GM12878 (cell line): ENCODE measurements around the gene RAE1. TPM values are rescaled to one million over a fixed set of nuclear protein-coding genes. Genes with fewer than 3 reads are reported as not detected.

ENCODE experiments used
- ASH2L ChIP-seq: fragments of 300-600, 200-600 bp; sonication (generic); IDR thresholded peaks from 2 replicates; pipeline ENCODE4 v1.6.1; 2017; ENCODE audit warnings: low read depth, mild to moderate bottlenecking, borderline replicate concordance
- ATF7 ChIP-seq: fragments of 450-650 bp; IDR thresholded peaks from 2 replicates; pipeline ENCODE4 v1.6.1; 2016; ENCODE audit warnings: low read depth, mild to moderate bottlenecking
- BMI1 ChIP-seq: fragments of 450-650 bp; IDR thresholded peaks from 2 replicates; pipeline ENCODE4 v1.6.1; 2016; ENCODE audit warnings: mild to moderate bottlenecking, moderate library complexity, borderline replicate concordance
- CBFB ChIP-seq: IDR thresholded peaks from 2 replicates; pipeline ENCODE4 v1.6.1; 2016; ENCODE audit warnings: antibody characterized with exemption, low read depth
- CHD2 ChIP-seq: IDR thresholded peaks from 2 replicates; pipeline ENCODE4 v1.6.1; 2011; ENCODE audit warnings: low read depth, low read length, improper control_type of control experiment, borderline replicate concordance
- EED ChIP-seq: sonication (generic); IDR thresholded peaks from 2 replicates; pipeline ENCODE4 v1.6.1; 2016; ENCODE audit warnings: antibody characterized with exemption, low read depth
- EP300 ChIP-seq, 2 experiments: fragments of 150-350 bp in 1 of 2; IDR thresholded peaks; 2 replicates each; pipeline ENCODE4 v1.6.1; 2011 to 2012; ENCODE audit warnings: low read depth in 2 of 2, low read length in 2 of 2, borderline replicate concordance in 1 of 2, improper control_type of control experiment in 1 of 2, inconsistent platforms in 1 of 2; ENCODE audit not compliant: control insufficient read depth in 1 of 2
- FOXM1 ChIP-seq: IDR thresholded peaks from 2 replicates; pipeline ENCODE4 v1.6.1; 2012; ENCODE audit warnings: low read depth, mild to moderate bottlenecking, inconsistent platforms, low read length, moderate library complexity
- GABPA ChIP-seq: IDR thresholded peaks from 2 replicates; pipeline ENCODE4 v1.6.1; 2014; ENCODE audit warnings: antibody characterized with exemption, low read depth, mild to moderate bottlenecking, inconsistent platforms
- JUNB ChIP-seq: IDR thresholded peaks from 2 replicates; pipeline ENCODE4 v1.6.1; 2016; ENCODE audit warnings: antibody characterized with exemption, mild to moderate bottlenecking
- JUND ChIP-seq: IDR thresholded peaks from 2 replicates; pipeline ENCODE4 v1.6.1; 2012; ENCODE audit warnings: low read depth, mild to moderate bottlenecking, low read length, improper control_type of control experiment, moderate library complexity
- MXI1 ChIP-seq: fragments of 150-350 bp; IDR thresholded peaks from 2 replicates; pipeline ENCODE4 v1.6.1; 2011; ENCODE audit warnings: low read depth, mild to moderate bottlenecking, inconsistent platforms, low read length, improper control_type of control experiment
- NR2C1 ChIP-seq: fragments of 450-650 bp; IDR thresholded peaks from 2 replicates; pipeline ENCODE4 v1.6.1; 2017; ENCODE audit warnings: antibody characterized with exemption, mild to moderate bottlenecking, moderate library complexity
- POLR2A ChIP-seq: IDR thresholded peaks from 2 replicates; pipeline ENCODE4 v1.6.1; 2011; ENCODE audit warnings: low read depth, mild to moderate bottlenecking, low read length
- SMAD5 ChIP-seq: IDR thresholded peaks from 2 replicates; pipeline ENCODE4 v1.6.1; 2016; ENCODE audit warnings: antibody characterized with exemption, low read depth
- polyA plus RNA-seq, 11 experiments: library from polyadenylated mRNA; depleted of rRNA in 4 of 11; unstranded in 6 of 11; stranded (reverse) in 5 of 11; fragments of >200 nt; fragmentation: Nextera tagmentation in 4 of 11; fragmentation: Illumina TruSeq in 1 of 11; extraction: Ambion mirVana in 4 of 11; extraction: Trizol in 1 of 11; gene quantifications; 1 replicate in 1 of 11; 2 replicates in 10 of 11; pipeline versions ENCODE4 v1.2.1 to v1.2.3, GENCODE V29; 2011 to 2016; ENCODE audit warnings: inconsistent platforms in 2 of 11, missing spikeins in 2 of 11, low read depth in 1 of 11
- total RNA-seq, 4 experiments: library from RNA; depleted of rRNA in 3 of 4; stranded (reverse); fragments of >200 nt in 3 of 4; fragmentation: Illumina TruSeq in 1 of 4; extraction: Trizol in 1 of 4; gene quantifications; 2 replicates each; pipeline versions ENCODE4 v1.2.1 to v1.2.3, GENCODE V29; 2013 to 2021
- TF ChIP-seq, protein P1 (sequence below): fragments of 450-650 bp; IDR thresholded peaks from 2 replicates; pipeline ENCODE4 v1.6.1; 2018; ENCODE audit warnings: borderline replicate concordance, mild to moderate bottlenecking; ENCODE audit not compliant: partially characterized antibody
- TF ChIP-seq, protein P2 (sequence below): IDR thresholded peaks from 2 replicates; pipeline ENCODE4 v1.6.1; 2012; ENCODE audit warnings: low read depth, low read length, improper control_type of control experiment
- TF ChIP-seq, protein P3 (sequence below): fragments of 450-650 bp; formaldehyde crosslinking; IDR thresholded peaks from 2 replicates; pipeline ENCODE4 v1.4.0; 2020; ENCODE audit warnings: mild to moderate bottlenecking, moderate library complexity
- TF ChIP-seq, protein P4 (sequence below): fragments of 450-650 bp; IDR thresholded peaks from 2 replicates; pipeline ENCODE4 v1.6.1; 2017; ENCODE audit warnings: antibody characterized with exemption, mild to moderate bottlenecking, moderate library complexity

The RAE1 gene
- total and polyA plus RNA-seq, 10 of the 15 experiments (the other 5 are each of a cell fraction or from before 2014, with no cell fraction given) = 28.7 to 107 (median 49.3) TPM

DNA sequence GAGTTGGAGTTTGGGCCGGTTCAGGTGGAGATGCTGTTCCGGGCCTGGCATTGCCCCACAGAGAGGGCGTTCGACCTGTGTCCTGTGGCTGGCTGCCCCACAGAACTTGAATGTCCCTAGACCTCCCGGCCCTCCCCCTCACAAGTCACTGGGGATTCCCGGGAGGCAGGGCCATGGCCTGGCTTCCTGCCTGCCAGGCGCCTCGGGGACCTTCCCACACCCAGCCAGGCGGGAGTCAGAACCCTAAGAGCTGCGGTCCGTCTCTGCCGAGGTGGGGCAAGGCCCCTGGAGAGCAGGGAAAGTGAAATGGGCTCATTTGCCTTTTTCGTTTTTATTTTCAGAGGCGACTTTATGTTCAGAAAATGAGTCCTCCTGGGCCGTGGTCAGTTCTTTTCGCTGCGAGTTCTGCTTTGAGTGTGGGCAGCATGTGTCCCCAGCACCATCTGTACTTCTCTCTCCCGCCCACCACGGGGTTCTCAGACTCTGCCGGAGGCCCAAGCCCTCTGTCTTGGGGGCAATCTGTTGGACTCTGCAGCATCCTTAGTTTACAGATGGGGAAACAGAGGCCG is 48.6 kb downstream of the RAE1 start (continued):
- TF ChIP-seq, protein P1, sequence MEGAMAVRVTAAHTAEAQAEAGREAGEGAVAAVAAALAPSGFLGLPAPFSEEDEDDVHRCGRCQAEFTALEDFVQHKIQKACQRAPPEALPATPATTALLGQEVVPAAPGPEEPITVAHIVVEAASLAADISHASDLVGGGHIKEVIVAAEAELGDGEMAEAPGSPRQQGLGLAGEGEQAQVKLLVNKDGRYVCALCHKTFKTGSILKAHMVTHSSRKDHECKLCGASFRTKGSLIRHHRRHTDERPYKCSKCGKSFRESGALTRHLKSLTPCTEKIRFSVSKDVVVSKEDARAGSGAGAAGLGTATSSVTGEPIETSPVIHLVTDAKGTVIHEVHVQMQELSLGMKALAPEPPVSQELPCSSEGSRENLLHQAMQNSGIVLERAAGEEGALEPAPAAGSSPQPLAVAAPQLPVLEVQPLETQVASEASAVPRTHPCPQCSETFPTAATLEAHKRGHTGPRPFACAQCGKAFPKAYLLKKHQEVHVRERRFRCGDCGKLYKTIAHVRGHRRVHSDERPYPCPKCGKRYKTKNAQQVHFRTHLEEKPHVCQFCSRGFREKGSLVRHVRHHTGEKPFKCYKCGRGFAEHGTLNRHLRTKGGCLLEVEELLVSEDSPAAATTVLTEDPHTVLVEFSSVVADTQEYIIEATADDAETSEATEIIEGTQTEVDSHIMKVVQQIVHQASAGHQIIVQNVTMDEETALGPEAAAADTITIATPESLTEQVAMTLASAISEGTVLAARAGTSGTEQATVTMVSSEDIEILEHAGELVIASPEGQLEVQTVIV = no peak
- peak; percentile 51 for TF ChIP-seq JUNB
- TF ChIP-seq BMI1 = no peak
- peak; percentile 62; the same call in 1 of the 2 replicates for TF ChIP-seq CHD2
- TF ChIP-seq MXI1 = peak; percentile 32; the same call in 1 of the 2 replicates
- no peak for TF ChIP-seq NR2C1
- TF ChIP-seq ATF7 = peak; percentile 48
- TF ChIP-seq, protein P2, sequence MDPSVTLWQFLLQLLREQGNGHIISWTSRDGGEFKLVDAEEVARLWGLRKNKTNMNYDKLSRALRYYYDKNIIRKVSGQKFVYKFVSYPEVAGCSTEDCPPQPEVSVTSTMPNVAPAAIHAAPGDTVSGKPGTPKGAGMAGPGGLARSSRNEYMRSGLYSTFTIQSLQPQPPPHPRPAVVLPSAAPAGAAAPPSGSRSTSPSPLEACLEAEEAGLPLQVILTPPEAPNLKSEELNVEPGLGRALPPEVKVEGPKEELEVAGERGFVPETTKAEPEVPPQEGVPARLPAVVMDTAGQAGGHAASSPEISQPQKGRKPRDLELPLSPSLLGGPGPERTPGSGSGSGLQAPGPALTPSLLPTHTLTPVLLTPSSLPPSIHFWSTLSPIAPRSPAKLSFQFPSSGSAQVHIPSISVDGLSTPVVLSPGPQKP = no peak
- no peak for TF ChIP-seq JUND
- no peak for TF ChIP-seq SMAD5
- TF ChIP-seq GABPA = no peak
- peak; percentile 44 to 61; a peak in 3 of 4 replicates for TF ChIP-seq EP300 (IDR thresholded peaks at IDR 0.05; ENCODE audit: borderline replicate concordance in 1 of 2, control insufficient read depth in 1 of 2, low read depth in 2 of 2, low read length in 2 of 2)
- TF ChIP-seq ASH2L = no peak
- TF ChIP-seq EED = peak; percentile 95
- no peak; the same call in none of the 2 replicates for TF ChIP-seq POLR2A
- TF ChIP-seq, protein P3, sequence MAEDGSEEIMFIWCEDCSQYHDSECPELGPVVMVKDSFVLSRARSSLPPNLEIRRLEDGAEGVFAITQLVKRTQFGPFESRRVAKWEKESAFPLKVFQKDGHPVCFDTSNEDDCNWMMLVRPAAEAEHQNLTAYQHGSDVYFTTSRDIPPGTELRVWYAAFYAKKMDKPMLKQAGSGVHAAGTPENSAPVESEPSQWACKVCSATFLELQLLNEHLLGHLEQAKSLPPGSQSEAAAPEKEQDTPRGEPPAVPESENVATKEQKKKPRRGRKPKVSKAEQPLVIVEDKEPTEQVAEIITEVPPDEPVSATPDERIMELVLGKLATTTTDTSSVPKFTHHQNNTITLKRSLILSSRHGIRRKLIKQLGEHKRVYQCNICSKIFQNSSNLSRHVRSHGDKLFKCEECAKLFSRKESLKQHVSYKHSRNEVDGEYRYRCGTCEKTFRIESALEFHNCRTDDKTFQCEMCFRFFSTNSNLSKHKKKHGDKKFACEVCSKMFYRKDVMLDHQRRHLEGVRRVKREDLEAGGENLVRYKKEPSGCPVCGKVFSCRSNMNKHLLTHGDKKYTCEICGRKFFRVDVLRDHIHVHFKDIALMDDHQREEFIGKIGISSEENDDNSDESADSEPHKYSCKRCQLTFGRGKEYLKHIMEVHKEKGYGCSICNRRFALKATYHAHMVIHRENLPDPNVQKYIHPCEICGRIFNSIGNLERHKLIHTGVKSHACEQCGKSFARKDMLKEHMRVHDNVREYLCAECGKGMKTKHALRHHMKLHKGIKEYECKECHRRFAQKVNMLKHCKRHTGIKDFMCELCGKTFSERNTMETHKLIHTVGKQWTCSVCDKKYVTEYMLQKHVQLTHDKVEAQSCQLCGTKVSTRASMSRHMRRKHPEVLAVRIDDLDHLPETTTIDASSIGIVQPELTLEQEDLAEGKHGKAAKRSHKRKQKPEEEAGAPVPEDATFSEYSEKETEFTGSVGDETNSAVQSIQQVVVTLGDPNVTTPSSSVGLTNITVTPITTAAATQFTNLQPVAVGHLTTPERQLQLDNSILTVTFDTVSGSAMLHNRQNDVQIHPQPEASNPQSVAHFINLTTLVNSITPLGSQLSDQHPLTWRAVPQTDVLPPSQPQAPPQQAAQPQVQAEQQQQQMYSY (CRISPR knock-in tag) = no peak
- TF ChIP-seq, protein P4, sequence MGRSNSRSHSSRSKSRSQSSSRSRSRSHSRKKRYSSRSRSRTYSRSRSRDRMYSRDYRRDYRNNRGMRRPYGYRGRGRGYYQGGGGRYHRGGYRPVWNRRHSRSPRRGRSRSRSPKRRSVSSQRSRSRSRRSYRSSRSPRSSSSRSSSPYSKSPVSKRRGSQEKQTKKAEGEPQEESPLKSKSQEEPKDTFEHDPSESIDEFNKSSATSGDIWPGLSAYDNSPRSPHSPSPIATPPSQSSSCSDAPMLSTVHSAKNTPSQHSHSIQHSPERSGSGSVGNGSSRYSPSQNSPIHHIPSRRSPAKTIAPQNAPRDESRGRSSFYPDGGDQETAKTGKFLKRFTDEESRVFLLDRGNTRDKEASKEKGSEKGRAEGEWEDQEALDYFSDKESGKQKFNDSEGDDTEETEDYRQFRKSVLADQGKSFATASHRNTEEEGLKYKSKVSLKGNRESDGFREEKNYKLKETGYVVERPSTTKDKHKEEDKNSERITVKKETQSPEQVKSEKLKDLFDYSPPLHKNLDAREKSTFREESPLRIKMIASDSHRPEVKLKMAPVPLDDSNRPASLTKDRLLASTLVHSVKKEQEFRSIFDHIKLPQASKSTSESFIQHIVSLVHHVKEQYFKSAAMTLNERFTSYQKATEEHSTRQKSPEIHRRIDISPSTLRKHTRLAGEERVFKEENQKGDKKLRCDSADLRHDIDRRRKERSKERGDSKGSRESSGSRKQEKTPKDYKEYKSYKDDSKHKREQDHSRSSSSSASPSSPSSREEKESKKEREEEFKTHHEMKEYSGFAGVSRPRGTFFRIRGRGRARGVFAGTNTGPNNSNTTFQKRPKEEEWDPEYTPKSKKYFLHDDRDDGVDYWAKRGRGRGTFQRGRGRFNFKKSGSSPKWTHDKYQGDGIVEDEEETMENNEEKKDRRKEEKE = no peak
- TF ChIP-seq FOXM1 = no peak
- TF ChIP-seq CBFB = peak; percentile 58; the same call in 1 of the 2 replicates
